HepG2 (cell line): ENCODE results near the gene CCDC183. TPM values are rescaled to one million over a fixed set of nuclear protein-coding genes. Genes with fewer than 3 reads are reported as not detected.

Experiments used
- IKZF1 ChIP-seq: fragments of 450-650 bp; IDR thresholded peaks from 2 replicates; pipeline ENCODE4 v1.7.1; 2016
- KAT8 ChIP-seq: IDR thresholded peaks from 2 replicates; pipeline ENCODE4 v1.6.1; 2016; ENCODE audit warnings: missing genetic modification reagents, missing compliant biosample characterization
- SMAD9 ChIP-seq: sonication (generic); formaldehyde crosslinking; IDR thresholded peaks from 2 replicates; pipeline ENCODE4 v1.5.1; 2020; ENCODE audit warnings: mild to moderate bottlenecking, missing genetic modification reagents
- ZNF670 ChIP-seq: sonication (generic); formaldehyde crosslinking; IDR thresholded peaks from 2 replicates; pipeline ENCODE4 v1.8.0; 2022; ENCODE audit warnings: mild to moderate bottlenecking, missing genetic modification reagents, borderline replicate concordance
- polyA plus RNA-seq, 8 experiments: library from polyadenylated mRNA; depleted of rRNA in 3 of 8; stranded (reverse) in 7 of 8; unstranded in 1 of 8; fragments of >200 nt; fragmentation: Illumina TruSeq in 4 of 8; extraction: Trizol in 4 of 8; gene quantifications; 2 replicates each; pipeline versions ENCODE4 v1.2.1 to v1.2.3, GENCODE V29; 2011 to 2016; ENCODE audit warnings: low read depth in 4 of 8, missing spikeins in 1 of 8, mixed read lengths in 1 of 8; ENCODE audit not compliant: insufficient read depth in 1 of 8
- total RNA-seq, 5 experiments: library from RNA; depleted of rRNA; stranded (reverse); fragments of >200 nt; fragmentation: Illumina TruSeq; extraction: Trizol; gene quantifications; 2 replicates each; pipeline ENCODE4 v1.2.3, GENCODE V29; 2016; ENCODE audit warnings: low read depth in 1 of 5
- TF ChIP-seq, protein P1 (sequence below), 2 experiments: sonication (generic) in 1 of 2; formaldehyde crosslinking in 1 of 2; IDR thresholded peaks; 2 replicates each; pipeline versions ENCODE4 v1.4.0 to v1.6.1; 2018 to 2020; ENCODE audit warnings: missing genetic modification reagents in 2 of 2, borderline replicate concordance in 1 of 2, low read depth in 1 of 2, mild to moderate bottlenecking in 1 of 2, missing biosample characterization in 1 of 2
- TF ChIP-seq, protein P2 (sequence below): sonication (generic); formaldehyde crosslinking; IDR thresholded peaks from one replicate; pipeline ENCODE4 v1.5.1; 2020; ENCODE audit warnings: mild to moderate bottlenecking, missing genetic modification reagents; ENCODE audit errors: not compliant biosample characterization
- TF ChIP-seq, protein P3 (sequence below): sonication (generic); formaldehyde crosslinking; conservative IDR thresholded peaks from 2 replicates; pipeline ENCODE4 v1.8.0; 2022; ENCODE audit warnings: mild to moderate bottlenecking, moderate library complexity, missing genetic modification reagents
- TF ChIP-seq, protein P4 (sequence below): sonication (generic); formaldehyde crosslinking; IDR thresholded peaks from 2 replicates; pipeline ENCODE4 v1.4.0; 2020; ENCODE audit warnings: missing genetic modification reagents

Gene CCDC183
- total and polyA plus RNA-seq, 2 of the 13 experiments (the other 11 are each of a cell fraction or from before 2014, with no cell fraction given), result 5.0 to 66.4 TPM

DNA sequence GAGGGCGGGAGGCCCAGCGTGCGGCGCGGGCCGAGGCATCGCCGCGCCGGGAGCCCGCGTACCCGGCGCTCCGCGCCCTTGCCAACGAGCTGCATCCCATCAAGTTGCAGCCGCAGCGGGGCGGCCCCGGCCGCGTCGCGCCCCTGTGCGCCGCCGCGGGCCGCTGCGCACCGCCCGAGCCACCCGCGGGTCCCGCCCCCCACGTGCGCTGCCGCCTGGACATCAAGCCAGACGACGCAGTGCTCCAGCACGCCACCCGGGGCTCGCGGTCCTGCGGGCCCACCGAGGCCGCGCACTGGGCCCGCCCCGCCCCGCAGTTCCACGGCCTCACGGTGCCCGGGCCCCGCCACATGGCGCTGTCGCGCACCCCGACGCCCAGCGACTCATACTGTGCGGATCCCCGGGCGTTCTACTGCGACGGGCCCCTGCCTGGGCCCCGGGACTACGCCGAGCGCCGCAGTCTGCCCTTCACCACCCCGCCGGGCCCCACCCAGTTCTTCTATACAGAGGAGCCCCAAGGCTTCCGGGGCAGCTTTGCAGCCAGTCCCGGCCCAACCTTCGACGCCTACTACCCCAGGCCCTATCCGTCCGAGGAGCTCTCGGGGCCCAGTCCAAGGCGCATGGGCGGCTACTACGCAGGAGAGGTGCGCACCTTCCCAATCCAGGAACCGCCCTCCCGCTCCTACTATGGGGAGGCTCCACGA lies 48.8 kb downstream of the CCDC183 start (continued):
- no peak for TF ChIP-seq ZNF670 (CRISPR knock-in tag)
- TF ChIP-seq IKZF1, result no peak
- TF ChIP-seq, protein P1, sequence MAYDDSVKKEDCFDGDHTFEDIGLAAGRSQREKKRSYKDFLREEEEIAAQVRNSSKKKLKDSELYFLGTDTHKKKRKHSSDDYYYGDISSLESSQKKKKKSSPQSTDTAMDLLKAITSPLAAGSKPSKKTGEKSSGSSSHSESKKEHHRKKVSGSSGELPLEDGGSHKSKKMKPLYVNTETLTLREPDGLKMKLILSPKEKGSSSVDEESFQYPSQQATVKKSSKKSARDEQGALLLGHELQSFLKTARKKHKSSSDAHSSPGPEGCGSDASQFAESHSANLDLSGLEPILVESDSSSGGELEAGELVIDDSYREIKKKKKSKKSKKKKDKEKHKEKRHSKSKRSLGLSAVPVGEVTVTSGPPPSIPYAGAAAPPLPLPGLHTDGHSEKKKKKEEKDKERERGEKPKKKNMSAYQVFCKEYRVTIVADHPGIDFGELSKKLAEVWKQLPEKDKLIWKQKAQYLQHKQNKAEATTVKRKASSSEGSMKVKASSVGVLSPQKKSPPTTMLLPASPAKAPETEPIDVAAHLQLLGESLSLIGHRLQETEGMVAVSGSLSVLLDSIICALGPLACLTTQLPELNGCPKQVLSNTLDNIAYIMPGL (CRISPR knock-in tag; IDR thresholded peaks at IDR 0.05; ENCODE audit: borderline replicate concordance in 1 of 2, low read depth in 1 of 2), result no peak
- no peak for TF ChIP-seq SMAD9 (CRISPR knock-in tag)
- TF ChIP-seq, protein P2, sequence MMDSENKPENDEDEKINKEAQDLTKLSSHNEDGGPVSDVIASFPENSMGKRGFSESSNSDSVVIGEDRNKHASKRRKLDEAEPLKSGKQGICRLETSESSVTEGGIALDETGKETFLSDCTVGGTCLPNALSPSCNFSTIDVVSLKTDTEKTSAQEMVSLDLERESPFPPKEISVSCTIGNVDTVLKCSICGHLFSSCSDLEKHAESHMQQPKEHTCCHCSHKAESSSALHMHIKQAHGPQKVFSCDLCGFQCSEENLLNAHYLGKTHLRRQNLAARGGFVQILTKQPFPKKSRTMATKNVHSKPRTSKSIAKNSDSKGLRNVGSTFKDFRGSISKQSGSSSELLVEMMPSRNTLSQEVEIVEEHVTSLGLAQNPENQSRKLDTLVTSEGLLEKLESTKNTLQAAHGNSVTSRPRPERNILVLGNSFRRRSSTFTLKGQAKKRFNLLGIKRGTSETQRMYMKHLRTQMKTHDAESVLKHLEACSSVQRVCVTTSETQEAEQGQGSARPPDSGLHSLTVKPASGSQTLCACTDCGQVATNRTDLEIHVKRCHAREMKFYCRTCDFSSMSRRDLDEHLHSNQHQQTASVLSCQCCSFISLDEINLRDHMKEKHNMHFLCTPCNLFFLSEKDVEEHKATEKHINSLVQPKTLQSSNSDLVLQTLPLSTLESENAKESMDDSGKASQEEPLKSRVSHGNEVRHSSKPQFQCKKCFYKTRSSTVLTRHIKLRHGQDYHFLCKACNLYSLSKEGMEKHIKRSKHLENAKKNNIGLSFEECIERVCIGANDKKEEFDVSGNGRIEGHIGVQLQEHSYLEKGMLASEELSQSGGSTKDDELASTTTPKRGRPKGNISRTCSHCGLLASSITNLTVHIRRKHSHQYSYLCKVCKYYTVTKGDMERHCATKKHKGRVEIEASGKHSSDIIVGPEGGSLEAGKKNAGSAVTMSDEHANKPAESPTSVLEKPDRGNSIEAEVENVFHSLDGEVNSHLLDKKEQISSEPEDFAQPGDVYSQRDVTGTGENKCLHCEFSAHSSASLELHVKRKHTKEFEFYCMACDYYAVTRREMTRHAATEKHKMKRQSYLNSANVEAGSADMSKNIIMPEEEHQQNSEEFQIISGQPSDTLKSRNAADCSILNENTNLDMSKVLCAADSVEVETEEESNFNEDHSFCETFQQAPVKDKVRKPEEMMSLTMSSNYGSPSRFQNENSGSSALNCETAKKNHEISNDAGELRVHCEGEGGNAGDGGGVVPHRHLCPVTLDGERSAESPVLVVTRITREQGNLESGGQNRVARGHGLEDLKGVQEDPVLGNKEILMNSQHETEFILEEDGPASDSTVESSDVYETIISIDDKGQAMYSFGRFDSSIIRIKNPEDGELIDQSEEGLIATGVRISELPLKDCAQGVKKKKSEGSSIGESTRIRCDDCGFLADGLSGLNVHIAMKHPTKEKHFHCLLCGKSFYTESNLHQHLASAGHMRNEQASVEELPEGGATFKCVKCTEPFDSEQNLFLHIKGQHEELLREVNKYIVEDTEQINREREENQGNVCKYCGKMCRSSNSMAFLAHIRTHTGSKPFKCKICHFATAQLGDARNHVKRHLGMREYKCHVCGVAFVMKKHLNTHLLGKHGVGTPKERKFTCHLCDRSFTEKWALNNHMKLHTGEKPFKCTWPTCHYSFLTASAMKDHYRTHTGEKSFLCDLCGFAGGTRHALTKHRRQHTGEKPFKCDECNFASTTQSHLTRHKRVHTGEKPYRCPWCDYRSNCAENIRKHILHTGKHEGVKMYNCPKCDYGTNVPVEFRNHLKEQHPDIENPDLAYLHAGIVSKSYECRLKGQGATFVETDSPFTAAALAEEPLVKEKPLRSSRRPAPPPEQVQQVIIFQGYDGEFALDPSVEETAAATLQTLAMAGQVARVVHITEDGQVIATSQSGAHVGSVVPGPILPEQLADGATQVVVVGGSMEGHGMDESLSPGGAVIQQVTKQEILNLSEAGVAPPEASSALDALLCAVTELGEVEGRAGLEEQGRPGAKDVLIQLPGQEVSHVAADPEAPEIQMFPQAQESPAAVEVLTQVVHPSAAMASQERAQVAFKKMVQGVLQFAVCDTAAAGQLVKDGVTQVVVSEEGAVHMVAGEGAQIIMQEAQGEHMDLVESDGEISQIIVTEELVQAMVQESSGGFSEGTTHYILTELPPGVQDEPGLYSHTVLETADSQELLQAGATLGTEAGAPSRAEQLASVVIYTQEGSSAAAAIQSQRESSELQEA (CRISPR knock-in tag), result no peak
- TF ChIP-seq, protein P3, sequence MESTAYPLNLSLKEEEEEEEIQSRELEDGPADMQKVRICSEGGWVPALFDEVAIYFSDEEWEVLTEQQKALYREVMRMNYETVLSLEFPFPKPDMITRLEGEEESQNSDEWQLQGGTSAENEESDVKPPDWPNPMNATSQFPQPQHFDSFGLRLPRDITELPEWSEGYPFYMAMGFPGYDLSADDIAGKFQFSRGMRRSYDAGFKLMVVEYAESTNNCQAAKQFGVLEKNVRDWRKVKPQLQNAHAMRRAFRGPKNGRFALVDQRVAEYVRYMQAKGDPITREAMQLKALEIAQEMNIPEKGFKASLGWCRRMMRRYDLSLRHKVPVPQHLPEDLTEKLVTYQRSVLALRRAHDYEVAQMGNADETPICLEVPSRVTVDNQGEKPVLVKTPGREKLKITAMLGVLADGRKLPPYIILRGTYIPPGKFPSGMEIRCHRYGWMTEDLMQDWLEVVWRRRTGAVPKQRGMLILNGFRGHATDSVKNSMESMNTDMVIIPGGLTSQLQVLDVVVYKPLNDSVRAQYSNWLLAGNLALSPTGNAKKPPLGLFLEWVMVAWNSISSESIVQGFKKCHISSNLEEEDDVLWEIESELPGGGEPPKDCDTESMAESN (CRISPR knock-in tag), result no peak
- TF ChIP-seq, protein P4, sequence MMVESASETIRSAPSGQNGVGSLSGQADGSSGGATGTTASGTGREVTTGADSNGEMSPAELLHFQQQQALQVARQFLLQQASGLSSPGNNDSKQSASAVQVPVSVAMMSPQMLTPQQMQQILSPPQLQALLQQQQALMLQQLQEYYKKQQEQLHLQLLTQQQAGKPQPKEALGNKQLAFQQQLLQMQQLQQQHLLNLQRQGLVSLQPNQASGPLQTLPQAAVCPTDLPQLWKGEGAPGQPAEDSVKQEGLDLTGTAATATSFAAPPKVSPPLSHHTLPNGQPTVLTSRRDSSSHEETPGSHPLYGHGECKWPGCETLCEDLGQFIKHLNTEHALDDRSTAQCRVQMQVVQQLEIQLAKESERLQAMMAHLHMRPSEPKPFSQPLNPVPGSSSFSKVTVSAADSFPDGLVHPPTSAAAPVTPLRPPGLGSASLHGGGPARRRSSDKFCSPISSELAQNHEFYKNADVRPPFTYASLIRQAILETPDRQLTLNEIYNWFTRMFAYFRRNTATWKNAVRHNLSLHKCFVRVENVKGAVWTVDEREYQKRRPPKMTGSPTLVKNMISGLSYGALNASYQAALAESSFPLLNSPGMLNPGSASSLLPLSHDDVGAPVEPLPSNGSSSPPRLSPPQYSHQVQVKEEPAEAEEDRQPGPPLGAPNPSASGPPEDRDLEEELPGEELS (CRISPR knock-in tag), result no peak
- no peak for TF ChIP-seq KAT8 (CRISPR knock-in tag)
- TF ChIP-seq, all 625 proteins: peak for 0
